ENCODE measurements around the gene VPS13D.

- TF ChIP-seq CTCF (IDR thresholded peaks at IDR 0.05) (no peak), POLR2A (IDR thresholded peaks at IDR 0.05) (no peak)
Measured at GRCh38 chr1:12458571-12458970, 228.7 kb downstream of the VPS13D start.

All from thyroid gland (tissue), 4 donors.